OCI-LY1 (cell line): ENCODE results near the gene GDA.

Experiments
- H2AFZ ChIP-seq: fragments of 200-600 bp; sonication (generic), shearing (Covaris generic); 2 replicates; pipeline ENCODE4 v1.6.0; 2014; ENCODE audit warnings: antibody characterized with exemption, mild to moderate bottlenecking, low read length
- H3F3A ChIP-seq: fragments of 200-600 bp; sonication (generic), shearing (Covaris generic); 2 replicates; pipeline ENCODE4 v1.6.0; 2014; ENCODE audit warnings: mild to moderate bottlenecking, antibody characterized with exemption, low read length, moderate library complexity; ENCODE audit not compliant: insufficient read depth
- H3K27ac ChIP-seq: fragments of 200-600 bp; sonication (generic); 2 replicates; pipeline ENCODE4 v1.5.1; 2014; ENCODE audit warnings: low read length, mixed run types, mild to moderate bottlenecking, low read depth; ENCODE audit not compliant: poor library complexity, severe bottlenecking
- H3K27me3 ChIP-seq: fragments of 200-600 bp; sonication (generic); 2 replicates; pipeline ENCODE4 v1.6.0; 2014; ENCODE audit warnings: antibody characterized with exemption, mild to moderate bottlenecking, low read length, moderate library complexity; ENCODE audit not compliant: insufficient read depth
- H3K36me3 ChIP-seq: fragments of 200-600 bp; sonication (generic); 2 replicates; pipeline ENCODE4 v1.6.1; 2014; ENCODE audit warnings: mild to moderate bottlenecking, antibody characterized with exemption, low read length, moderate library complexity, mixed read lengths; ENCODE audit not compliant: insufficient read depth
- H3K4me1 ChIP-seq: fragments of 200-600 bp; sonication (generic); 2 replicates; pipeline ENCODE4 v1.5.1; 2014; ENCODE audit warnings: mild to moderate bottlenecking, low read length, moderate library complexity; ENCODE audit not compliant: insufficient read depth, severe bottlenecking
- H3K4me2 ChIP-seq: fragments of 200-600 bp; sonication (generic), shearing (Covaris generic); 2 replicates; pipeline ENCODE4 v1.6.1; 2014; ENCODE audit warnings: low read length
- H3K4me3 ChIP-seq: fragments of 200-600 bp; sonication (generic); 2 replicates; pipeline ENCODE4 v1.5.1; 2014; ENCODE audit warnings: low read length, low read depth, mild to moderate bottlenecking, mixed read lengths; ENCODE audit not compliant: poor library complexity, severe bottlenecking
- H3K79me2 ChIP-seq: fragments of 200-600 bp; shearing (Covaris generic); 2 replicates; pipeline ENCODE4 v1.6.1; 2016; ENCODE audit warnings: mixed run types, low read length, mixed read lengths; ENCODE audit not compliant: insufficient read depth
- H3K9ac ChIP-seq: fragments of 200-600 bp; sonication (generic), shearing (Covaris generic); 2 replicates; pipeline ENCODE4 v1.6.1; 2014; ENCODE audit warnings: mild to moderate bottlenecking, low read length, mixed read lengths
- H3K9me2 ChIP-seq: fragments of 200-600 bp; sonication (generic), shearing (Covaris generic); 2 replicates; pipeline ENCODE4 v1.6.1; 2014; ENCODE audit warnings: low read depth, mild to moderate bottlenecking, low read length, mixed read lengths
- H3K9me3 ChIP-seq: fragments of 200-600 bp; shearing (Covaris generic); 2 replicates; pipeline ENCODE4 v1.6.1; 2014; ENCODE audit warnings: low read length, mixed read lengths
- H4K20me1 ChIP-seq: fragments of 200-600 bp; sonication (generic), shearing (Covaris generic); 2 replicates; pipeline ENCODE4 v1.6.0; 2016; ENCODE audit warnings: mild to moderate bottlenecking, low read length; ENCODE audit not compliant: insufficient read depth
- CTCF ChIP-seq: fragments of 200-600 bp; sonication (generic), shearing (Covaris generic); IDR thresholded peaks from 2 replicates; pipeline ENCODE4 v1.5.1; 2017; ENCODE audit warnings: mild to moderate bottlenecking, antibody characterized with exemption, low read length, moderate library complexity, mixed read lengths
- EZH2 ChIP-seq: fragments of 200-600 bp; sonication (generic), shearing (Covaris generic); IDR thresholded peaks from 2 replicates; pipeline ENCODE4 v1.8.0; 2017; ENCODE audit warnings: borderline replicate concordance, mixed run types, mild to moderate bottlenecking, antibody characterized with exemption, low read length, moderate library complexity, mixed read lengths

GDA gene

GRCh38 chr9:72294936-72295335 lies 145.7 kb downstream of the GDA start:
- Histone ChIP-seq H3K79me2 (no peaks in the 10 kb centered on the region), H3K9me2 (no peaks in the 10 kb centered on the region), H3K27me3 (no peaks in the 10 kb centered on the region), H3K4me2 (no peak overlapping the region), H2AFZ (no peak overlapping the region), H3F3A (no peaks in the 10 kb centered on the region), H3K36me3 (no peaks in the 10 kb centered on the region; the same call in 1 of the 2 replicates), H3K4me1 (no peaks in the 10 kb centered on the region), H4K20me1 (no peaks in the 10 kb centered on the region), H3K27ac (no peak overlapping the region), H3K9me3 (no peaks in the 10 kb centered on the region), H3K4me3 (no peak overlapping the region), H3K9ac (no peak overlapping the region)
- no peak for TF ChIP-seq EZH2
- no peak for TF ChIP-seq CTCF

GRCh38 chr9:72297516-72297915 lies 148.3 kb downstream of the GDA start:
- Histone ChIP-seq H4K20me1 (no peaks in the 10 kb centered on the region), H3F3A (no peaks in the 10 kb centered on the region)

GRCh38 chr9:72299017-72299603 lies 149.9 kb downstream of the GDA start:
- Histone ChIP-seq H3F3A (no peaks in the 10 kb centered on the region), H3K27ac (no peak overlapping the region), H3K79me2 (no peaks in the 10 kb centered on the region), H3K9me2 (no peaks in the 10 kb centered on the region), H3K4me2 (no peak overlapping the region), H3K36me3 (no peaks in the 10 kb centered on the region), H3K9me3 (no peaks in the 10 kb centered on the region), H3K4me1 (no peaks in the 10 kb centered on the region), H3K27me3 (no peaks in the 10 kb centered on the region), H2AFZ (no peak overlapping the region), H3K9ac (no peak overlapping the region), H3K4me3 (no peak overlapping the region), H4K20me1 (no peaks in the 10 kb centered on the region)
- TF ChIP-seq EZH2 (no peak), CTCF (no peak)

More at GRCh38 chr9:72297516-72297915, 148.3 kb downstream of the GDA start:
- Histone ChIP-seq H2AFZ (no peak overlapping the region), H3K79me2 (no peaks in the 10 kb centered on the region), H3K27me3 (no peaks in the 10 kb centered on the region), H3K4me3 (no peak overlapping the region), H3K9me3 (no peaks in the 10 kb centered on the region), H3K9me2 (no peaks in the 10 kb centered on the region), H3K9ac (no peak overlapping the region), H3K27ac (no peak overlapping the region), H3K36me3 (no peaks in the 10 kb centered on the region), H3K4me2 (no peak overlapping the region), H3K4me1 (no peaks in the 10 kb centered on the region)
- no peak for TF ChIP-seq EZH2
- TF ChIP-seq CTCF, result no peak
